ENCODE measurements around the gene TCHP.

Gene TCHP

GRCh38 chr12:109919456-109919855 is 19.4 kb downstream of the TCHP start:
- no peaks in the 10 kb centered on the region for H4K20me1 ChIP-seq (ENCODE audit: low read depth, low read length)
- peaks cover 4% of the 10 kb centered on the region; the same call in 1 of the 2 replicates for H3K36me3 ChIP-seq (ENCODE audit: low read length)
- no peaks in the 10 kb centered on the region for H3K79me2 ChIP-seq (ENCODE audit: insufficient read depth, low read length)
- TF ChIP-seq EZH2phosphoT487 (conservative IDR thresholded peaks at IDR 0.05; ENCODE audit: low read length) (no peak), CTCF (IDR thresholded peaks at IDR 0.05; ENCODE audit: insufficient read depth, low read length, poor library complexity, severe bottlenecking) (no peak)
- no peak overlapping the region for H3K4me3 ChIP-seq (ENCODE audit: insufficient read depth, low read length, poor library complexity, severe bottlenecking)
- no peaks in the 10 kb centered on the region for H3K9me3 ChIP-seq (ENCODE audit: insufficient read depth, low read length)
- no peak overlapping the region for H2AFZ ChIP-seq (ENCODE audit: low read depth, low read length, severe bottlenecking)
- no peak overlapping the region for H3K27ac ChIP-seq (ENCODE audit: low read depth, low read length)
- H3K27me3 ChIP-seq (ENCODE audit: low read length) = no peaks in the 10 kb centered on the region
- no peak overlapping the region for H3K4me2 ChIP-seq (ENCODE audit: low read depth, low read length, poor library complexity, severe bottlenecking)
- no peaks in the 10 kb centered on the region for H3F3A ChIP-seq (ENCODE audit: insufficient read depth)
- H3K9ac ChIP-seq (ENCODE audit: low read length) = no peak overlapping the region
- no peaks in the 10 kb centered on the region for H3K9me2 ChIP-seq (replicated peaks; ENCODE audit: insufficient read depth, low read length)

GRCh38 chr12:109920261-109920780 is 20.2 kb downstream of the TCHP start:
- H3K27ac ChIP-seq (ENCODE audit: low read depth, low read length) = no peak overlapping the region
- no peaks in the 10 kb centered on the region for H3F3A ChIP-seq (ENCODE audit: insufficient read depth)
- no peak overlapping the region for H2AFZ ChIP-seq (ENCODE audit: low read depth, low read length, severe bottlenecking)
- no peaks in the 10 kb centered on the region for H3K27me3 ChIP-seq (ENCODE audit: low read length)
- H3K36me3 ChIP-seq (ENCODE audit: low read length) = peaks cover 4% of the 10 kb centered on the region; the same call in 1 of the 2 replicates
- H3K79me2 ChIP-seq (ENCODE audit: insufficient read depth, low read length) = no peaks in the 10 kb centered on the region
- no peaks in the 10 kb centered on the region for H3K9me3 ChIP-seq (ENCODE audit: insufficient read depth, low read length)
- H3K9ac ChIP-seq (ENCODE audit: low read length) = no peak overlapping the region
- H3K9me2 ChIP-seq (replicated peaks; ENCODE audit: insufficient read depth, low read length) = no peaks in the 10 kb centered on the region
- no peak for TF ChIP-seq CTCF (IDR thresholded peaks at IDR 0.05; ENCODE audit: insufficient read depth, low read length, poor library complexity, severe bottlenecking)
- TF ChIP-seq EZH2phosphoT487 (conservative IDR thresholded peaks at IDR 0.05; ENCODE audit: low read length) = no peak
- no peak overlapping the region for H3K4me2 ChIP-seq (ENCODE audit: low read depth, low read length, poor library complexity, severe bottlenecking)
- no peaks in the 10 kb centered on the region for H4K20me1 ChIP-seq (ENCODE audit: low read depth, low read length)
- H3K4me3 ChIP-seq (ENCODE audit: insufficient read depth, low read length, poor library complexity, severe bottlenecking) = no peak overlapping the region

- no peaks in the 10 kb centered on the region for H4K20me1 ChIP-seq (ENCODE audit: low read depth, low read length)
- H3K36me3 ChIP-seq (ENCODE audit: low read length) = no peaks in the 10 kb centered on the region
- no peak overlapping the region for H3K9ac ChIP-seq (ENCODE audit: low read length)
- H3K27me3 ChIP-seq (ENCODE audit: low read length) = no peaks in the 10 kb centered on the region
- H3K9me2 ChIP-seq (replicated peaks; ENCODE audit: insufficient read depth, low read length) = no peaks in the 10 kb centered on the region
- H3K4me2 ChIP-seq (ENCODE audit: low read depth, low read length, poor library complexity, severe bottlenecking) = no peak overlapping the region
- H3K79me2 ChIP-seq (ENCODE audit: insufficient read depth, low read length) = no peaks in the 10 kb centered on the region
- H3K27ac ChIP-seq (ENCODE audit: low read depth, low read length) = no peak overlapping the region
- H3F3A ChIP-seq (ENCODE audit: insufficient read depth) = no peaks in the 10 kb centered on the region
- H3K4me3 ChIP-seq (ENCODE audit: insufficient read depth, low read length, poor library complexity, severe bottlenecking) = no peak overlapping the region
- TF ChIP-seq CTCF (IDR thresholded peaks at IDR 0.05; ENCODE audit: insufficient read depth, low read length, poor library complexity, severe bottlenecking) (no peak), EZH2phosphoT487 (conservative IDR thresholded peaks at IDR 0.05; ENCODE audit: low read length) (no peak)
- no peak overlapping the region for H2AFZ ChIP-seq (ENCODE audit: low read depth, low read length, severe bottlenecking)
- H3K9me3 ChIP-seq (ENCODE audit: insufficient read depth, low read length) = no peaks in the 10 kb centered on the region
These were observed 21.9 kb downstream of the TCHP start for GRCh38 chr12:109921982-109922381.
